Activated CD4-positive, alpha-beta T cell treated with anti-CD3 and anti-CD28 coated beads, Interleukin-2, Interleukin-4, amounts not matched to agents 100 ng/mL and 50 ng/mL, durations not matched to agents 16 hours and 8 hours (primary cell): ENCODE data around the gene WDR89.
"Not testable (repeated sequence)": the region's sequence is repeated elsewhere in the genome, so short reads cannot be mapped to it uniquely, and the experiment has no call there.

Experiments
- DNase-seq: peaks from one replicate; pipeline ENCODE4 v3.0.0-alpha.2; 2020; ENCODE audit warnings: low spot score

WDR89 gene

GRCh38 chr14:63594455-63595372 lies 47.0 kb downstream of the WDR89 start:
- DNase-seq = no peak

GRCh38 chr14:63583046-63583445 lies 58.6 kb downstream of the WDR89 start:
- not testable (repeated sequence) for DNase-seq

GRCh38 chr14:63581491-63581890 lies 60.2 kb downstream of the WDR89 start:
- DNase-seq = no peak

GRCh38 chr14:63578300-63578699 lies 63.4 kb downstream of the WDR89 start:
- DNase-seq = no peak

- no peak for DNase-seq
Observed at GRCh38 chr14:63573581-63573980, 68.1 kb downstream of the WDR89 start.

- no peak for DNase-seq
Observed at GRCh38 chr14:63565448-63565847, 76.2 kb downstream of the WDR89 start.

- no peak for DNase-seq
Observed at GRCh38 chr14:63564318-63564717, 77.4 kb downstream of the WDR89 start.

- no peak for DNase-seq
Observed at GRCh38 chr14:63563370-63564026, 78.2 kb downstream of the WDR89 start.

- DNase-seq = no peak
Observed at GRCh38 chr14:63562405-63562804, 79.3 kb downstream of the WDR89 start.

GRCh38 chr14:63555572-63555971 lies 86.1 kb downstream of the WDR89 start:
- no peak for DNase-seq

GRCh38 chr14:63551332-63551731 lies 90.3 kb downstream of the WDR89 start:
- no peak for DNase-seq

GRCh38 chr14:63547798-63548335 lies 93.8 kb downstream of the WDR89 start:
- no peak for DNase-seq
